Uterus (tissue), 4 donors: ENCODE measurements around the gene USP40. TPM values are rescaled to one million over a fixed set of nuclear protein-coding genes. Genes with fewer than 3 reads are reported as not detected.

Experiments used
- DNase-seq, 2 donors: peaks; one replicate each; pipeline ENCODE4 v3.0.0-alpha.2; 2019 to 2020
- H3K27ac ChIP-seq, 2 donors: fragments of 200-600 bp; sonication (generic); 1 replicate in 1 of 2; 2 replicates in 1 of 2; pipeline ENCODE4 v1.5.1; 2016 to 2018
- H3K27me3 ChIP-seq, 2 donors: fragments of 200-600 bp; sonication (generic); one replicate each; pipeline ENCODE4 v1.5.1; 2018 to 2019; ENCODE audit warnings: control low read depth in 1 of 2
- H3K36me3 ChIP-seq, 2 donors: fragments of 200-600 bp; sonication (generic); one replicate each; pipeline ENCODE4 v1.5.1; 2019; ENCODE audit warnings: control low read depth in 1 of 2
- H3K4me1 ChIP-seq, 2 donors: fragments of 200-600 bp; sonication (generic); one replicate each; pipeline ENCODE4 v1.5.1; 2018 to 2019; ENCODE audit warnings: control low read depth in 1 of 2
- H3K4me3 ChIP-seq, 2 donors: fragments of 200-600 bp; sonication (generic); 1 replicate in 1 of 2; 2 replicates in 1 of 2; pipeline ENCODE4 v1.5.1; 2018 to 2019; ENCODE audit warnings: mild to moderate bottlenecking in 1 of 2
- H3K9me3 ChIP-seq, 2 donors: fragments of 200-600 bp; sonication (generic); one replicate each; pipeline ENCODE4 v1.5.1; 2019; ENCODE audit warnings: control low read depth in 1 of 2
- POLR2A ChIP-seq, 2 donors: fragments of 450-650 bp; IDR thresholded peaks; one replicate each; pipeline ENCODE4 v1.6.1; 2016; ENCODE audit warnings: antibody characterized with exemption in 2 of 2, mild to moderate bottlenecking in 1 of 2, moderate library complexity in 1 of 2
- intact Hi-C: fragments of 100-400 bp; cut with DNase I; formaldehyde crosslinking; loops from one replicate; pipeline ENCODE4 v1.15.1; 2023; ENCODE audit warnings: low total_unique reads
- total RNA-seq, 4 donors: library from RNA; depleted of rRNA in 3 of 4; stranded (reverse); fragments of >200 nt in 3 of 4; gene quantifications; one replicate each; pipeline versions ENCODE4 v1.1.0 to v1.2.4, GENCODE V29; 2014 to 2023
- TF ChIP-seq, protein P1 (sequence below), 4 experiments: fragments of 200-600 bp in 2 of 4; fragments of 450-650 bp in 2 of 4; sonication (generic) in 2 of 4; IDR thresholded peaks; one replicate each; pipeline ENCODE4 v1.5.1; 2016 to 2019; ENCODE audit warnings: antibody characterized with exemption in 4 of 4, mild to moderate bottlenecking in 2 of 4, moderate library complexity in 1 of 4
- donor health status: DM: yes; HTN: yes; CAD: no.

Gene USP40
- total RNA-seq, 4 donors from 2014 or later = 14.7 to 60.2 (median 49.5) TPM

DNA sequence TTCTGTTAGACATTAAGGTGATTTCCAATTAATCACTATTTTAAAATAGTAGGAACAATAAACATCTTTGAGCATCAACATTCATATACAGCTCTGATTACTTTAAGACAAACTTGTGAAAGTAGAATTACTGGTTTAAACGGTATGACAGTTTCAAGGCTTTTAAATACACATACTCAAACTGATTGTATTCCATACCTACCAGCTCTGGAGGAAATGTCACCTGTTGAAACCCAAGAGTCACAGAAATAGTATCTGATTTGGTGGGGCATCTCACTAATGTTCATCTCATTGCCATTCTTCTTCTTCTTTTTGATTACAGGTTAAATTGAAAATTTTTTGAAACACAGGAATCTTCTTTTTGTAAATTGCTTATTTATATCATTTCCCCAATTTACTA lies 36.2 kb downstream of the USP40 start:
- no peak for TF ChIP-seq POLR2A (IDR thresholded peaks at IDR 0.05)
- TF ChIP-seq, protein P1, sequence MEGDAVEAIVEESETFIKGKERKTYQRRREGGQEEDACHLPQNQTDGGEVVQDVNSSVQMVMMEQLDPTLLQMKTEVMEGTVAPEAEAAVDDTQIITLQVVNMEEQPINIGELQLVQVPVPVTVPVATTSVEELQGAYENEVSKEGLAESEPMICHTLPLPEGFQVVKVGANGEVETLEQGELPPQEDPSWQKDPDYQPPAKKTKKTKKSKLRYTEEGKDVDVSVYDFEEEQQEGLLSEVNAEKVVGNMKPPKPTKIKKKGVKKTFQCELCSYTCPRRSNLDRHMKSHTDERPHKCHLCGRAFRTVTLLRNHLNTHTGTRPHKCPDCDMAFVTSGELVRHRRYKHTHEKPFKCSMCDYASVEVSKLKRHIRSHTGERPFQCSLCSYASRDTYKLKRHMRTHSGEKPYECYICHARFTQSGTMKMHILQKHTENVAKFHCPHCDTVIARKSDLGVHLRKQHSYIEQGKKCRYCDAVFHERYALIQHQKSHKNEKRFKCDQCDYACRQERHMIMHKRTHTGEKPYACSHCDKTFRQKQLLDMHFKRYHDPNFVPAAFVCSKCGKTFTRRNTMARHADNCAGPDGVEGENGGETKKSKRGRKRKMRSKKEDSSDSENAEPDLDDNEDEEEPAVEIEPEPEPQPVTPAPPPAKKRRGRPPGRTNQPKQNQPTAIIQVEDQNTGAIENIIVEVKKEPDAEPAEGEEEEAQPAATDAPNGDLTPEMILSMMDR (IDR thresholded peaks at IDR 0.05) = no peak
- H3K27me3 ChIP-seq = no peaks in the 10 kb centered on the region
- no peaks in the 10 kb centered on the region for H3K36me3 ChIP-seq

DNA sequence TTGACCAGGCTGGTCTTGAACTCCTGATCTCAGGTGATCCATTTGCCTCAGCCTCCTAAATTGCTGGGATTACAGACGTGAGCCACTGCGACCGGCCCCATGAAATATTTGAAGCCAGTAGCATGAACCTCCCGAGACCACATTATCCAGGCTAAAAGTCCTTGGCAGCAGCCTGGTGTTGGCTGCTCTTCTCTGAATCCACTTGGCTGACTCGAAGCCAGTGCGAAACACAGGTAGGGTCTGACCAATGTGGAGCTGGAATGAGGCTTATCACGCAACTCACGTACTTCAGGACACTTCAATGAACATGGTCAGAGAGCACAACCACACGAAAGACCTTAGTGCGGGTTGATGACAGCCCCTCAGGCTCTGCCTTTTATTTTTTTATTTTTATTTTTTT lies 38.4 kb downstream of the USP40 start:
- no peaks in the 10 kb centered on the region for H3K36me3 ChIP-seq
- no peaks in the 10 kb centered on the region for H3K4me1 ChIP-seq
- intact Hi-C loops = no loop called here
- no peaks in the 10 kb centered on the region for H3K9me3 ChIP-seq
- no peak for DNase-seq
- TF ChIP-seq, protein P1 (IDR thresholded peaks at IDR 0.05) = no peak
- no peak for TF ChIP-seq POLR2A (IDR thresholded peaks at IDR 0.05)
- no peaks in the 10 kb centered on the region for H3K27me3 ChIP-seq
- no peak overlapping the region for H3K4me3 ChIP-seq
- H3K27ac ChIP-seq = no peak overlapping the region

More for the DNA sequence above, 36.2 kb downstream of the USP40 start:
- Histone ChIP-seq H3K4me1 (no peaks in the 10 kb centered on the region), H3K9me3 (no peaks in the 10 kb centered on the region), H3K27ac (no peak overlapping the region), H3K4me3 (no peak overlapping the region)
- DNase-seq = no peak
- intact Hi-C loops = no loop called here

DNA sequence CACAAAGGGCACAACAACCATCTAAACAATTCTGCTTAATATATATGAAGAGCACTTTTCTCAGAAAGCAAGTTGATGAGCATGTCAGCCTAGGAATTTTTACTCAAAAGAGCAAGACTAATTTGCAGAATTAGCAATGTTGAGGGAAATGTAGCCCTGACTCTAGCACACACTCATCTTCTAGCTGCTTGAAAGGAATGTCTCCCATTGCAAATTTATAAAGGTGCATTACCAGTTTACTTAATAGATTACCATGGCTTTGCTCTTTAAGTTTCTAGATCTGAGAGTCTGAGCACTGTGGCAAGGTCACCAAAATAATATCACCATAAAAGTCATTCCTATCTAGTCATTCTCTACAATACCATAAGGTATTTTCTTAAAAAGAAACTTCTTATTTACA lies 40.8 kb downstream of the USP40 start:
- Histone ChIP-seq H3K27me3 (no peaks in the 10 kb centered on the region), H3K27ac (no peak overlapping the region), H3K4me1 (no peaks in the 10 kb centered on the region), H3K36me3 (no peaks in the 10 kb centered on the region), H3K4me3 (no peak overlapping the region), H3K9me3 (no peaks in the 10 kb centered on the region)
- intact Hi-C loops = no loop called here
- DNase-seq = no peak
- TF ChIP-seq, protein P1 (IDR thresholded peaks at IDR 0.05) = no peak
- no peak for TF ChIP-seq POLR2A (IDR thresholded peaks at IDR 0.05)

DNA sequence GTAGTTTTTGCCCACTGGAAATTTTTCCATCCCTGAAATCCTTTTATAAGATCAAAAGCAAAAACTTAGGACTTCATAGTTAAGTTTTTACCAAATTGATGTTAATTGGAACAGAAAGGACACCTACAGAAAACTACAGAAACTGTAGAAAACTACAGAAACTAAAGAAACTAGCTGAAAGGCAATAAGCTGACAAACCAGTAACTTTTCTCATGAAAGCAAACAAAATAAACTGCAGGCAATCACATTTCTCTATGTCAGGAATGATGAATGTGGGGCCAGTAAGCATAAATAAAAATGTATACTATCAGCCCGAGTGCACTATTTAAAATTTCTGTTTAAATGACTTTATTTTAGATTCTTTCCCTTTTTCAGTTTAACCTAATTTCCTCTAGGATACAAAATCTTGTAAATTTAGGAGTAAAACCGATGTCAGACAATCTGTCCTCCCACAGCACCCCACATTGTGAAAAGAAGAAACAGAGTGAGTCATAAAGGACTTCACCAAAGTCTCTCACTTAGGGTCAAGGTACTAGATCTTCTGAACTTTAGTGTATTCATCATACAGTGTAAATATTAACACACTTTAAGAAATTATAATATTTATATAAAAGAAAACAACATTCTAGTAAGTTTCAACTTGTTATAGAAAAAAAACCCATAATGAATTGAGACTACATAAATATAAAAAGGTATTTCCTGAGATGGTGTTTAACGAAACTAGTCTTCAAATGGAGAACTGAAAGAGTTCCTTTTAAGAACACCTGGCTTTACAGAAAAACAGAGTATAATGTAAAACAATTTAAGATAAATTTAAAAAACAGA lies 46.6 kb downstream of the USP40 start:
- no peak overlapping the region for H3K4me3 ChIP-seq
- no peak for DNase-seq
- H3K9me3 ChIP-seq = no peaks in the 10 kb centered on the region
- H3K4me1 ChIP-seq = no peaks in the 10 kb centered on the region
- intact Hi-C loops = no loop called here
- H3K27ac ChIP-seq = no peak overlapping the region
- no peaks in the 10 kb centered on the region for H3K27me3 ChIP-seq
- TF ChIP-seq, protein P1 (IDR thresholded peaks at IDR 0.05) = no peak
- no peak for TF ChIP-seq POLR2A (IDR thresholded peaks at IDR 0.05)
- H3K36me3 ChIP-seq = no peaks in the 10 kb centered on the region

DNA sequence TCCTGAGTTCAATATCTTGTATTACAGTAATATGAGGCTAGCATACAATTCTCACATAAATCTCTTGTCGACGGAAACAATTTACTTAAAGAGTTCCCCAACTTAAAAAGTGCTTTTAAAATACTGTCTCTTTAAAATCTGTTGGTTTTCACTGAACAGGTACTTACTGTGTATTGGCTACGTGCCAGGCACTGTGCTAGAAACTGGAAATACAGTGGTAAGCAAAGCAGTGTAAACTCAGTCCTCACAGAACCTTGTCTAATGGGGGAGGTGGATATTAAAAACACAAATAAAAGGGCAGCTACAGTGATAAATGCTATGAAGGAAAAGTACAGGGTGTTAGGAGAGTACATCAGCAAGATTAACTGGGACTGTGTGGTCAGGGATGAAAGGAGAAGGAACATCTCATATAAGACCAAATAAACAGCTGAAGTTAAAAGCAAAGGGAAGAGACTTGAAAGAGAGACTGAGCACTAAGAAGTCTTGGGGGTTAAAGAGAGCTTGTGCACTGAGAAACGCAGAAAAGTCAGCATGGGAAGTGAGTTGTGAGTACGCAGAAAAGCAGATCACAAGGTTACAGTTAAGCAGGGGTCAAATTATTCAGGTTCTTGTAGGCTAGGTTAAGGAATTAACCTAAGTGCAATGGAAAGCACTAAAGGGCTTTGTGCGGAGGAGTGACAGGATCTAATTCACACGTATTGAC lies 52.5 kb downstream of the USP40 start:
- Histone ChIP-seq H3K4me3 (no peak overlapping the region), H3K27ac (no peak overlapping the region), H3K4me1 (no peaks in the 10 kb centered on the region), H3K9me3 (no peaks in the 10 kb centered on the region), H3K36me3 (no peaks in the 10 kb centered on the region), H3K27me3 (no peaks in the 10 kb centered on the region)
- DNase-seq = no peak
- no peak for TF ChIP-seq POLR2A (IDR thresholded peaks at IDR 0.05)
- TF ChIP-seq, protein P1 (IDR thresholded peaks at IDR 0.05) = no peak
- intact Hi-C loops = no loop called here
